Activated naive CD8-positive, alpha-beta T cell treated with anti-CD3 and anti-CD28 coated beads, Interleukin-2, amount 50 U/mL, for 16 hours (primary cell): ENCODE results near the gene C18orf63.
"Not testable (repeated sequence)": the region's sequence is repeated elsewhere in the genome, so short reads cannot be mapped to it uniquely, and the experiment has no call there.

ENCODE experiments used
- DNase-seq: peaks from one replicate; pipeline ENCODE4 v3.0.0-alpha.2; 2020; ENCODE audit warnings: low read depth, low spot score

Gene C18orf63

DNA sequence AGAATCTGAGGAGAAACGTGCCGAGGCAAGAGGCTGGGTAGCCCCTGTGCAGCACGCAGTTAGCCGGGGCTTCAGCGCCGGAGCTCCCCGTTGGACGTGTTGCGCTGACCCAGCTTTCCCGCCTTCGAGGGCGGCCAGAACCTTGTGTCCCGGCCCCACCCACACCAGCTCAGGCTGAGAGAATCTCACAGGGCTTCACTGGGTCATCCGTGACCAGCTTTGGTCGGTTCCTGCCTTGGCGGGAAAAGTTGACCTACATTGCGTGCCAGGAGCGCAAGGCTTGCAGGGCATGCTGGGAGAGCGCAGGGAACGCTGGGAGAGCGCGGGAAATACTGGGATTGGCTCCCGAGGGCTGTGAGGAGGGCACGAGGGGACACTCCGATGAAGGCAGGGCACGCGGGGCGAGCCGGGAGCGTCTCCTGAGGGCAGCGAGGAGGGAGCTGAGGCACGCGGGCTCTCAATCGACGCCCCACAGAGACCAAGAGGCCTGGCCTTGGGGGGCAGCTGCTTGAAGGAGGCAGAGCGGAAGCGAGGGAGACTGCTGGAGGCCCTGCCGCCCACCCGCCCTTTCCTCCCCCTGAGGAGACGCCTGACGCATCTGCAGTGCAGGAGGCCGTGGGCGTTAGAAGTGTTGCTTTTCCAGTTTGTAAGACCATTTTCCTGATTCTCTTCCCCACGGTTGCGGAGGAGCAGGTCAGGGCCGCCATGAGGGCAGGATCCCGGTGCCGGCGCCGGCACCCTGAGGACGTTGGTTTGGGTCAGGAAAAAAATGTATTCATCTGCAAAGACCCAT, at the start of gene C18orf63:
Gene C18orf63, plus strand, starts transcription at position 376 of the 793 bp plus-strand sequence. CDS start 2,027 bp downstream, outside the sequence.
- no peak for DNase-seq

DNA sequence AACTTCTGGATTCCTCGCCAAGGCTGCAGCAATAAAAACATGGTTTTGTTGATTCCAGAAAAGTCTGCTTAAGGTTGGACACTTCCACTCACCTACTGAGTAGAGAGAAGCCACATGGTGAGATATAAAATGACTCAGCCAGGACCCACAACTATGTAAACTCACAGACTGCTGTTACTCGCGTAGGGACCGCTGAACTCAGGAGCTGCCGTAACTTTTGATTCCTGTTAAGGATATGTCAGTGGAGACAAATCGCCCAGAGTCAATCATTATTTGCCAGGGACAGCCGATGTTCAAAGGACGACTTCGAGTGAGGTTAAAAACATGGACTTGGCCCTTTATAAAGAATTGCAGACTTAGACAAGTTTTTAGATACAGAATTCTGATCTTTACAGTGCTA, 49.5 kb upstream of the C18orf63 start:
- no peak for DNase-seq

DNA sequence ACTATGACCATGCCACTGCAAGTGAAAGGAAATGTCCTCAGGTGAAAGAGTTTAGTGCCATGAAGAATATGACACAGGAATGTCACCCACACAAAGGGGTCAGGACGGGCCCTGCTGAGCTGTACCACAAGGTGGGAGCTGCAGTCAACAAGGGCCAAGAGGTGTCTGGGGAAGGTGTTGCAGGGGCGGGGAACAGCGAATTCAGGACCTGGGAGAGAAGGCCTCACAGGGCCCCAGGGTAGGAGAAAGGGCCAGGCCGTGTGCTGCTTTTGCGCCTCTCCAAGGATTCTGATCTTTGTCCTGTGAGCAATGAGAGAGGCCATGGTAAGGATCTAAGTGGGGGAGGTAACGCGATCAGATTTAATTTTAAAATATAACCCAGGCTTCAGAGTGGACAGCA, 47.5 kb upstream of the C18orf63 start:
- DNase-seq = no peak

DNA sequence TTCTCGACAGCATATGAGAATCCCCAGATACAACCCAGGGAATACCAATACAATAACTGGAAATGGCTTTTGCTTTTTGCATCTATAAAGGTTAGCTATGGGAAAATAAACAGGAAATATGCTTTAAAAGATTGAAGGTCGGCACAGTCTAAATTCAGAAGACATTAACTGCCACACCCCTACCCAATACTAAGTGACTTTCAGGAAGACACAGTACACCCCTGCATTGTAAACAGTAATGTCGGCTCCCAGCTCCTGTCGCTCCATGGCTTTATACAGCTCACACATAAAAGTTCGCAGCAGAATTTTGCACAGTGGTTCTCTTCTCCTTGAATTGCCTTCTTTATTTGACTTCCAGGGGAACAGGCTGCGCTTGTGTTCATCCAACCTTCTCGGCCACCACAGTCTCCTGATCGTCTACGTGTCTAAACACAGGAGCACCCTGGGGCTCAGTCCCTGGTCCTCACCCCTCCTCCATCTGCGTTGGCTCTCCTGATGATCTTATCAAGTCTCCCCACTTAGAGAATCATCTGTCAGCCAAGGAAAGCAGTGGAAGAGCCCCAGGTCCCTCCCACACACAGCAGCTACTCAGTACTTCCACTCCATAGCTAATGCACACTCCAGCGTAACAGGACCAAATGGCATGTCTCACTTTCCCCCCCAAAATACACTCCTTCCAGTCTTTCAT, 46.6 kb upstream of the C18orf63 start:
- no peak for DNase-seq

DNA sequence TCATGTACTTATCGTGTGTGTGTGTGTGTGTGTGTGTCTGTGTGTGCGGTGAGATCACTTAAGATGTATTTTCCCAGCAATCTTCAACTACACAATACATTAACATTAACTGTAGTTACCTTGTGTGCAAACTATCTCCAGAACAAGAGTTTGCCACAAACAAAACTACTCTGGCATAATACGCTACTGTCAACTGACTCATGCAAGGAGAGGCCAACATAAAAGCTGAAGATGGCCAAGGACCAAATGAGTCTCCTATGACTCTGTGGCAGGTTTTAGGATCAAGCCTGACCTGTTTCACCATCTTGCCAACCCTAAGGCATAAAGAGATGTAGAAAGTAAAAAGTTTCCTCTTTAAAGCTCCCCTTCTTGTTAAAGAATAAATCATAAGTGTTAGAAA, 44.0 kb upstream of the C18orf63 start:
- no peak for DNase-seq

DNA sequence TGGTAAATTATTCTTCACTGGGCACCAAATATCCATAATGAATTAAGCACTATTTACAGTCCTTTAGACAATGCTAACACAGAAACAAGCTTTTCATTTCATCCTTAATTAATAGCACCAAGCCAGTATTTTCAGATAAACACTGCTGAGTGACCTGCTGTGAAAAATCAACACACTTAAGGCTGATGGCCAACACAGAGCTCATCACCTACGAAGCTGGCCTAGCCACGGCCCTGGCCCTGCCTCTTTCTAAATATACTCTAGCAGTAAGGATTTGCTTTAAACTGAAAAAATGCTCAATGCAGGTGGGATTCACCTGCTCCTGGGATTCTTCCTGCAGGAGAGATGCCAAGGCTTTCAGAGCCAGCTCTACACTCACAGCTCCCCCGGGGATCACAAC, 42.2 kb upstream of the C18orf63 start:
- no peak for DNase-seq

DNA sequence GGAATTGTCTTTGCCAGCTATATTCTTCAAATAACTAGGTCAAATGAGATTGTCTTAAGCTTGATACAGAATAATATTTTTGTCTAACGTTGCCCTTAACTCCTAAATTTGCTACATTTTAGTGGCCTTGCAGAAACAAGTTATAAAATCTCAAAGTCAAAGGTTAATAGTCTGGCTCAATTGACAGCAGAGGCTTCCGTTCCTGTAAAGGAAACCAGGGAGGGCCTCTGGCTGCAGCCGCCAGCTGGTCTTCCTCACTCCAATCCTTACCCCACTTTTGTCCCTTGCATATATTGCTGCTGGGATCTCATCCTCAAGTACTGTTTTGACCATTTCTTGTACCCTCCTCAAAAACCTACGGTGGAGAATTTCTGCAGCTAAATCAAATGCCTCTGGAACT, 40.9 kb upstream of the C18orf63 start:
- DNase-seq = no peak

DNA sequence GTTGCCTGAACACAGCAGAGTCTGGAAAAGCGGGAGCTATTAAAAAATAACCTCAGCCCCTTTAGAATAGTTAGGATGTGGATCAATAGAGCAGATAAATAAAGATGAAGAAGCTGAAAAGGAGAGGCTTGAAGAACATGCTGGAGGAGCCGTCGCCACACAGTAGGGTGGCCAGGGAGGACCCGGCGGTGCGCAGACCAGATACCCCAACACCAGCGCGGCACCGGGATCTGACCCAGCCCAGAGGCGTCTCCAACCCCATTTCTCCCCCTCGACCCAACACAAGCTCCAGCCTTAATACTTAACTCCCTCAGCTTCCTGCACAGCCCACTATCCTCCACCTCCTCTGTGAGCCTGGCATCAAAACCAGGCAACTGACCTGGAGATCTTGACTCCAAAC, 39.9 kb upstream of the C18orf63 start:
- no peak for DNase-seq

DNA sequence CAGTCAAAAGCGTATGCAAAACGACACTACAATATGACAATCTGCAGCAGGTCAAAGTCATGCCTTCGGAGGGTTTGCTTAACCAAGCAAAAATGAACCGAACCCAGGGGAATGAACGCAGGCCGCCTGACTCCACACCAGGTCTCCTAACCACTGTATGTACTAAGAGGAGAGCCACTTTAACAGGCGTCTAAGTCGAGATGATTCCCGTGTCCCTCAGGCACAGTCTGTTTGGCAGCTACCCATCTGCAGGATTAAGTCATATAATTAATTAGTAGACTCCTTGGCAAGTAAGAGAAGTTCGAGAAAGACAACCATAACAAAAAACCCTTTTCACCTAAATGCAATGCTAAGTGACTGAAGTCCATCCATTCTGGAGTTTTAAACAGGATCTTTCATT, 39.0 kb upstream of the C18orf63 start:
- DNase-seq = no peak

DNA sequence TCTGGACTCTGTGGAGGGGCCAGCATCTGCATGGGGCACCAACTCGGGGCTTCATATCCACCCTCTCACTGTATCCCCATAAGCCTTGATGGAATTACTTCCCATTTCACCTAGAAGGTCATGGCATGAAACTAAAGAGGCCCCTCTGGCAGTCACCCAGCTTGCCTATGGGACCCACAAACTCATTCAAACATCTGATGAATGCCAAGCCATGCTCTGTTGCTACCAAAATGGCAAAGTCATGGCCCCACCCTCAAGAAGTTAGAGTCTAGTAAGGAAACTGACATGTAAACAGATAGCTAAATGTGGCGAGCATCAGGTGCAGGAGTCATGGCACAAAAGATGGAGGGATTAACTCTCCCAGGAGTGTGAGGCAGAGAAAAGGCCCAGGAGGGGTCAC, 38.3 kb upstream of the C18orf63 start:
- DNase-seq = no peak

DNA sequence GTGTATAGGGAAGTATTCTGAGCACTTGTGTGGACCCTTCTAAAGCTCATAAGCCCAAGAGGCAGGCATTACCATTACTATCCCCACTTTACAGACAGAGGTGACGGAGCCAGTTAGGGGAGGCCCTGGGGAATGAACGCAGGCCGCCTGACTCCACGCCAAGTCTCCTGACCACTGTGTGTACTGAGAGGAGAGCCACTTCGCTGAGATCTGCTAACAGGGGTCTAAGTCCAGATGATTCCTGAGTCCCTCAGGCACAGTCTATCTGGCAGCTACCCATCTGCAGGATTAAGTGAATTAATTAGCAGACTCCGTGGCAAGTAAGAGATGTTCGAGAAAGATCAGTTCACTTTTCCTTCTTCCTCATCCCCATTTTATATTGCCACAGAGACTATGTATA, 37.6 kb upstream of the C18orf63 start:
- no peak for DNase-seq

DNA sequence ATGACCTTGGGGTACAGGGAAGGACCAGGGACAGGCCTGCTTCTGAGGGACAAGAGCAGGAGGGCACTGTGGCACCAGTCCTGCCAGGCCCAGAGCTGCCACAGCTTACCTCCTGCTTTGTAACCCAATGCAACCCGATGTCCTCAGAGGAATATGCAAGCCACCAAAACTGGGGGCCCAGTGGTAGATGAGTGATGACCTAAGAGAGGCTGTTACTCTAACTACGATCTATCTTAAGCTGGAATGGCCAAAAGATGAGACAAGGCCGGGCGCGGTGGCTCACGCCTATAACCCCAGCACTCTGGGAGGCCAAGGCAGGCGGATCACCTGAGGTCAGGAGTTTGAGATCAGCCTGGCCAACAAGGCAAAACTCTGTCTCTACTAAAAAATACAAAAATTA, 36.7 kb upstream of the C18orf63 start:
- no peak for DNase-seq

DNA sequence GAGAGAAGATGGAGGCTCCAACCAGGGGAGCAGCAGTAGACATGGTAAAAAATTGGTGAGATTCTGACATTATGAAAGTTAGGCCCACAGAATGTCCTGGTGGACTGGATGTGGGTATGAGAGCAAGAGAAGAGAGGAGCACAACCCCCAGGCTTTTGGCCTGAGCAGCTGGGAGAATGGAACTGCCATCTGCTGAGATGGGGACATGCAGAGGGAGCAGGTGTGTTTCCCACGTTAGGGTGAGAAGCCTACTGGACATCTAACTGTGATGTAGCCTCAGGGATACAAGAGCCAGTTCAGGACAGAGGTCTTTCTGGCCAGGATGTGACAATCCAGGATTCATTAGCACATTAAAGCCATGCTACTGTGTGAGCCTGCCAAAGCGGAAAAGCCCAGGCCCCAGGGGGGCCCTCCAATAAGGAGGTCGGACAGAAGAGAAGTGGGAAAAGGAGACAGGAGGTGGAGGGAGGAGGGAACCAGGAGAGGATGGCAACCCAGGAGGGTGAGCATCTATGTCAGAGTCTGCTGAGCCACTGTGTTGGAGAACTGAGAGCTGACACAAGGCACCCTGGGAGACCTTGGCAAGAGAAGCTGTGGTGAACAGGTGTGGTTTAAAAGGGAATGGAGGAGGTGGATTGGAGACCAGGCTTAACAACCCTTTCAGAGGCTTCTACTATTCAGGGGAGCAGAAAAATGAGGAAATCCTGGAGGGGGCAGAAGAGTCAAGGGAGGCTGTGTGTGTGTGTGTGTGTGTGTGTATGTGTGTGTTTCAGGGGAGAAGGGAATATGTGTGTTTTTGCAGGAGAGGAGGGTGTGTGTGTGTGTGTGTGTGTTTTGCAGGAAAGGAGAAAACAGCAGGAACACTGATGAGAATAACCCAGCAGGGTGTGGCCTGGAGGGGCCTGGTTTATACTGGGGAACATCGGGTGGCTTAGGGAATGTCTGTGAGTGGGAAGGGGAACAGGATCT, 34.3 kb upstream of the C18orf63 start:
- DNase-seq = no peak

DNA sequence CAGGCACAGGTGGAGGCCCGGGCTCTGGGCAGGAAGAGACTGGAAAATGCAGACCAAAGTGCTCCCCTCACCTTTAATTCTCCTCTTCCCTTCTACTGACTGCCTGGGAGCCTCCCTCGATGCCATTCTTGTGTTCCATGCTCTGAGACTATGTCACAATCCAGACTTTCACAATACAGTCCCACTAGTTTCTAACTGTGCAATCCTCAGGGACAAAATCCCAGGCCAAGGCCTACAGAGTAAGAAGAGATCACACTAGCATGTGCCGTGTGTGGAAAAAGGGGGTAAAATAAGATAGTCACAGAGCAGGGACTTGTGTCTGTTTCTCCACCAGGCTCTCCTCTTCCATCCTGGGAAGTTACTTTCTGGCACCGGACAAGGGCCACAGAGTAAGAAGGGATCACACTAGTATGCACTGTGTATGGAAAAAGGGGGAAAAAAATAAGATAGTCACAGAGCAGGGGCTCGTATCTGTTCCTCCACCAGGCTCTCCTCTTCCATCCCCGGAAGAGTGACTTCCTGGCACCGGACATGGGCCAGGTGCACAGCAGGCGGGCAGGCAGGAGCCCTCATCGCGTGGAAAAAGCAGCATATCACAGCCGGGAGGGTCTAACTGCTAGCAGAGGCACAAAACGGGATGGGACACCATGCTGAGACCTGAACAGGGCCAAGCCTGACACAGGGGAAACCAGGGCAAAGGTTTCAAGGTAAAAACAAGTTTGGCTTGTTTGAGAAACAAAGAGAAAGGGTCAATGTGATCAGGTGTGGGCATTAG, 33.5 kb upstream of the C18orf63 start:
- no peak for DNase-seq

DNA sequence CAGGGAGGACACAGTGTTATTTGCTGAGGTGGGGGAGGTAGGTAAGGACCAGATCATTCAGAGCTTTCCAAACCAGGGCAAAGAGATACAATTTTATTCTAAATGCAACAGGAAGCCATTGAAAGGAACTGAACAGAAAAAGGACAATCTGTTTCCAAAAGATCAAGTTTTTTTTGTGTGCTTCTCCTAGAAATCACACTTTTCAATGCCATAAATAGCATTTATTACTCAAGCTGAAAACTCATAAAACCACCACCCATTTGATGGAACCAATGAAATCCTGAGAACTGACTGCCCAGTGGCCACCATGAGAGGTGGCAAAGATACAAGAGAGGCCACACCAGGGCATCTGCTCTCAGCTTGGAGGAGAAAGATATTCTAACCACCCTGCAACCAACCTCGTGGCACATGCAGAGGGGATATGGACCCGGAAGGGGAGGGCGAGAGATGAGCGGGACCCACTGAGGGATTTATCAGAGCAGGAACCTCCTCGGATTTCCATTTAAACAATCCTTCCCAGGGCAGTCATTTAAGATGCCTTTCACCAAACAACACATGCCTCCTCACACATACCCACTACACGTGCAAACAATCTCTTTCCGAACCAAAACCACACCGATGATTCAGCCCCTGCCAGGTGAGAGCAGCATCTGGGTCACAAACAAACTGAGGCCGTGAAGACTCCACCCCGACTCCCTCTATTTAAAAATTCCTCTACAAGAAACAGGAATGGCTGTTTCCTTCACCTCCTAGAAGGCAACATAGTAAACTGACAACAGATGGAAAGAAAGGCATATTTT, 32.7 kb upstream of the C18orf63 start:
- DNase-seq = no peak

DNA sequence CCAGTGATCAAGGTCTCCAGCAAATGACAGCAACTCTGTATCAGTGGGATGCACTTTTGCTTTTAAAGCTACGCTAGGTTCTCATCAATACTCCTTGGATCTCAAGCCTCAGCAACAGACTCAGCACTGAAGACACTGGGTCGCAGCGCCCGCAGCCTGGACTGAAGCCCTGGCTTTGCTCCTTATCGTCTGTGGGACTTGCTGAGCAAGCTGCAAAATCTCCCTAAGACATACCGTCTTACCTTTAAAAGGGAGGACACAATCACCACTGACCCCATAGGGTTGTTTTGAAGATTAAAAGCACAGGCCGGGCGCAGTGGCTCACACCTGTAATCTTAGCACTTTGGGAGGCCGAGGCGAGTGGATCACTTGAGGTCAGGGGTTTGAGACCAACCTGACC, 32.0 kb upstream of the C18orf63 start:
- DNase-seq = no peak

DNA sequence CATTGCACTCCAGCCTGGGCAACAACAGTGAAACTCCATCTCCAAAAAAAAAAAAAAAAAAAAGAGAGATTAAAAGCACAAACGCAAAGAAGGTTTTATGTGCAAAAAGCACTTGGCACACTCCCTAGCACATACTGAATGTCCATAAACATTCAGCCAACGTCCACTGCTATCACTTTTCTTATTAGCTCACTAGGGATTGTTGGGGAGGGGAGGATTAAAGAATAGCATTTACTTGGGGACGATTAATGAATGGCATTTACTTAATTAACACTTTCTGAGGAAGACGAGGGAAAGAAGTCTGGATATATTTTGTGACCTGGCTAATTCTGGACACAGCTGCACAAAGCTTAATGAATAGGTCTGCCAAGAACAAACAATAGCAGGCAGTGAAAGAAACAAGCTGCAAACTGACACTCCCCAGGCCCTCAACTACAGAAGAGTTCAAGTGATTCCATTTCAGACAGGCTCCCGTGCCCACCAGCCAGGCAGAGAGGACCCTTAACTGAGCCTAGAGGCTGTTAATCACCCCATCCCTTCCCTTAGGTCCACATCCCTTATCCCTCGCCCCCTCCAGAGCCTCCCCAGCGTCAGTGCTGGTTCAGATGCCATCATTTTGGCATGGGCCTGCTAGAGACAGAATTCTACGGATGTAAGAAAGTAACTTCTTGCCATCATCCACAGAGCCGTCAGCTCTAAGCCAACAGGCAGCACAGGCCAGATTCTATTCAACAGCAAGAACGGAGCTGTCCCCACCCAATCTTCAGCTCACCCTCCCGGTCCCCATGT, 31.3 kb upstream of the C18orf63 start:
- no peak for DNase-seq

DNA sequence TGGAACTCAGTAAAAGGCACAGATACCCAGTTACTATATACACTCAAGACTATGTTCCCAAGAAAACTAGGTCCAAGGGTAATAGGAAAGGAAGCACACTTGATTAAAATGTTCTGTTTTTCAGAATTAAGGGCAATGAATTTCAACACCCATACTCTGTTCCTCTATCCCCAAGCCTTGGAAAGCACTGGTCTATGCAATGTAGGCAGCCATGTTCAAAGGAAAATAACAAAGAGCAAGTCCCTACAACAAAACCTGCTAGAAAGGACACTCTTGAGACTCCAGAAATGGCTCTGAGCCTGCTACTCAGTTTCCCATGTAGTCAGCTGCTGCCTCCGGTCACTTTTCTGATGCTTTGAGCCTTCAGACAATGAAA, 30.7 kb upstream of the C18orf63 start:
- DNase-seq = no peak

DNA sequence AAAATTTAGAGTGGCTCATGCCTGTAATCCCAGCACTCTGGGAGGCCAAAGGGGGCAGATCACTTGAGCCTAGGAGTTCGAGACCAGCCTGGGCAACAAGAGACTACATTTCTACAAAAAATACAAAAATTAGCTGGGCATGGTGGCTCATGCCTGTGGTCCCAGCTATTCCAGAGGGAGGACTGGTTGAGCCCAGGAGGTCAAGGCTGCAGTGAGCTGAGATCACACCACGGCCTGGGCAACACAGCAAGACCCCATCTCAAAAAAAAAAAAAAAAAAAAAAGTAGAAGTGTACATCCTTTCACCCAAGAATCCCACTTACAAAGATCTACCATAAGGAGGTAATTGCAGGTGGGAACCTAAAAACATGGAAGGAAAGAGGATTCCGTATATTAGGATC, 30.1 kb upstream of the C18orf63 start:
- not testable (repeated sequence) for DNase-seq
